SK-N-SH treated with all-trans-retinoic acid at 6 μM for 48 hours (cell line): ENCODE measurements around the gene HS1BP3.

Experiments
- ARNTL ChIP-seq: fragments of 450-650 bp; formaldehyde crosslinking; IDR thresholded peaks from 2 replicates; pipeline ENCODE4 v1.5.0; 2020; ENCODE audit warnings: low read depth, mild to moderate bottlenecking, moderate library complexity, borderline replicate concordance
- BACH2 ChIP-seq: fragments of 250-450 bp; sonication (Bioruptor Pico); IDR thresholded peaks from 2 replicates; pipeline ENCODE4 v1.9.0; 2021; ENCODE audit warnings: mild to moderate bottlenecking, borderline replicate concordance
- CREB5 ChIP-seq: fragments of 250-450 bp; sonication (Bioruptor Pico); IDR thresholded peaks from 2 replicates; pipeline ENCODE4 v1.5.1; 2020; ENCODE audit warnings: low read depth, mild to moderate bottlenecking, moderate library complexity
- CSRNP3 ChIP-seq: fragments of 250-450 bp; sonication (Bioruptor Pico); IDR thresholded peaks from 2 replicates; pipeline ENCODE4 v1.5.1; 2021; ENCODE audit warnings: mild to moderate bottlenecking, moderate library complexity
- ESRRG ChIP-seq: fragments of 250-450 bp; sonication (Bioruptor Pico); IDR thresholded peaks from 2 replicates; pipeline ENCODE4 v1.6.1; 2021; ENCODE audit warnings: mild to moderate bottlenecking
- GLIS3 ChIP-seq: fragments of 250-450 bp; sonication (Bioruptor Pico); IDR thresholded peaks from 2 replicates; pipeline ENCODE4 v1.5.0; 2020; ENCODE audit warnings: mild to moderate bottlenecking, moderate library complexity
- ISL1 ChIP-seq: fragments of 250-450 bp; sonication (Bioruptor Pico); IDR thresholded peaks from 2 replicates; pipeline ENCODE4 v2.1.2; 2022; ENCODE audit warnings: mild to moderate bottlenecking, moderate library complexity
- OSR1 ChIP-seq: fragments of 250-450 bp; sonication (Bioruptor Pico); IDR thresholded peaks from 2 replicates; pipeline ENCODE4 v1.8.0; 2022; ENCODE audit warnings: moderate library complexity, mild to moderate bottlenecking, inconsistent platforms
- PATZ1 ChIP-seq: fragments of 250-450 bp; sonication (Bioruptor Pico); IDR thresholded peaks from 2 replicates; pipeline ENCODE4 v1.8.0; 2020; ENCODE audit warnings: mild to moderate bottlenecking, moderate library complexity, borderline replicate concordance
- POU6F1 ChIP-seq: fragments of 250-450 bp; sonication (Bioruptor Pico); IDR thresholded peaks from 2 replicates; pipeline ENCODE4 v1.8.0; 2021; ENCODE audit warnings: low read depth, mild to moderate bottlenecking, moderate library complexity, borderline replicate concordance
- RARB ChIP-seq: fragments of 250-450 bp; sonication (Bioruptor Pico); IDR thresholded peaks from 2 replicates; pipeline ENCODE4 v1.8.0; 2021; ENCODE audit warnings: mild to moderate bottlenecking, moderate library complexity
- TSHZ2 ChIP-seq: fragments of 250-450 bp; sonication (Bioruptor Pico); IDR thresholded peaks from 2 replicates; pipeline ENCODE4 v1.5.0; 2020; ENCODE audit warnings: mild to moderate bottlenecking, moderate library complexity
- ZFP3 ChIP-seq: fragments of 250-450 bp; sonication (Bioruptor Pico); IDR thresholded peaks from 2 replicates; pipeline ENCODE4 v1.5.0; 2020; ENCODE audit warnings: mild to moderate bottlenecking, moderate library complexity
- ZNF8 ChIP-seq: fragments of 450-650 bp; formaldehyde crosslinking; IDR thresholded peaks from 2 replicates; pipeline ENCODE4 v1.5.0; 2020; ENCODE audit warnings: mild to moderate bottlenecking, moderate library complexity

GRCh38 chr2:20631617-20632307 lies 19.1 kb downstream of the HS1BP3 start:
- TF ChIP-seq ISL1 (CRISPR knock-in tag), result no peak
- TF ChIP-seq PATZ1 (CRISPR knock-in tag), result no peak
- no peak for TF ChIP-seq CSRNP3 (CRISPR knock-in tag)
- TF ChIP-seq POU6F1 (CRISPR knock-in tag), result no peak
- no peak for TF ChIP-seq TSHZ2 (CRISPR knock-in tag)
- TF ChIP-seq CREB5, result no peak
- no peak for TF ChIP-seq ARNTL (CRISPR knock-in tag)
- no peak for TF ChIP-seq BACH2 (CRISPR knock-in tag)
- TF ChIP-seq ZNF8 (CRISPR knock-in tag), result no peak
- TF ChIP-seq RARB (CRISPR knock-in tag), result no peak
- no peak for TF ChIP-seq ZFP3 (CRISPR knock-in tag)
- TF ChIP-seq ESRRG (CRISPR knock-in tag), result no peak
- no peak for TF ChIP-seq OSR1
- TF ChIP-seq GLIS3, result no peak
